Measurements from ENCODE around the gene TSPAN9.

TSPAN9 gene

GRCh38 chr12:3305464-3305863, 228.3 kb downstream of the TSPAN9 start:
- no peak for DNase-seq

GRCh38 chr12:3305904-3306619, 228.9 kb downstream of the TSPAN9 start:
- DNase-seq = no peak

GRCh38 chr12:3307389-3307788, 230.2 kb downstream of the TSPAN9 start:
- no peak for DNase-seq

- DNase-seq = no peak
These were observed 230.9 kb downstream of the TSPAN9 start for GRCh38 chr12:3308063-3308462.

GRCh38 chr12:3308609-3309008, 231.4 kb downstream of the TSPAN9 start:
- DNase-seq = no peak

GRCh38 chr12:3309805-3310204, 232.6 kb downstream of the TSPAN9 start:
- no peak for DNase-seq

GRCh38 chr12:3310271-3311026, 233.3 kb downstream of the TSPAN9 start:
- DNase-seq = no peak

GRCh38 chr12:3311027-3311402, 233.8 kb downstream of the TSPAN9 start:
- DNase-seq = no peak

- DNase-seq = no peak
These were observed 234.4 kb downstream of the TSPAN9 start for GRCh38 chr12:3311491-3312103.

- no peak for DNase-seq
These were observed 235.9 kb downstream of the TSPAN9 start for GRCh38 chr12:3313066-3313465.

GRCh38 chr12:3313675-3314663, 236.8 kb downstream of the TSPAN9 start:
- DNase-seq = peak in 1 of 2 donors; percentile 15

- no peak for DNase-seq
These were observed 238.1 kb downstream of the TSPAN9 start for GRCh38 chr12:3315201-3315661.

GRCh38 chr12:3316776-3317480, 239.7 kb downstream of the TSPAN9 start:
- no peak for DNase-seq

GRCh38 chr12:3317481-3317815, 240.3 kb downstream of the TSPAN9 start:
- no peak for DNase-seq

GRCh38 chr12:3317841-3318501, 240.8 kb downstream of the TSPAN9 start:
- DNase-seq = no peak

- no peak for DNase-seq
These were observed 242.7 kb downstream of the TSPAN9 start for GRCh38 chr12:3319723-3320492.

GRCh38 chr12:3320881-3321509, 243.8 kb downstream of the TSPAN9 start:
- DNase-seq = no peak

GRCh38 chr12:3321881-3322280, 244.7 kb downstream of the TSPAN9 start:
- DNase-seq = no peak

- DNase-seq = no peak
These were observed 246.0 kb downstream of the TSPAN9 start for GRCh38 chr12:3323002-3323685.

- DNase-seq = no peak
These were observed 248.6 kb downstream of the TSPAN9 start for GRCh38 chr12:3325736-3326135.
